DMS53 (cell line): ENCODE measurements around the gene CEP89.
"Not testable (repeated sequence)": the region's sequence is repeated elsewhere in the genome, so short reads cannot be mapped to it uniquely, and the experiment has no call there.

ENCODE experiments used
- DNase-seq: peaks from one replicate; lab custom pipeline; 2025; lab: John Stamatoyannopoulos, UW

The CEP89 gene

GRCh38 chr19:32966750-32967149 lies 5.0 kb downstream of the CEP89 start:
- no peak for DNase-seq

DNA sequence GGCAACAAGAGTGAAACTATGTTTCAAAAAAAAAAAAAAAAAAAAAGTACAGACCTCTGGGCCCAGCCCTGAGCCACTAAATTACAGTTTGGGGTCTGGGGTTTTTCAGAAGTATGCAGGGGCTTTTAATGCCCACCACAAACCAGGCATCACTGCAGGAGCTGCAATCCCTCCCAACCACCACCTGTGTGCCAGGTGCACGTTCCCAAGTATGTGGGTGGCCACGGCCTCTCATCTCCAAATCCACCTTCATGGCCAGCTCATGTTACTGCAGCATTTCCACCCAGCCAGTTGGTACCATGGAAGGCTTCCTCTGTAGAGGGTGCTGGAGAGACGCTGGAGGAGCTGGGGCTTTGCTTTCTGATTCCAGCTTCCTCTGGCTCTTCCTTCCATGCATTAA lies 26.5 kb downstream of the CEP89 start:
- DNase-seq = peak; percentile 37

DNA sequence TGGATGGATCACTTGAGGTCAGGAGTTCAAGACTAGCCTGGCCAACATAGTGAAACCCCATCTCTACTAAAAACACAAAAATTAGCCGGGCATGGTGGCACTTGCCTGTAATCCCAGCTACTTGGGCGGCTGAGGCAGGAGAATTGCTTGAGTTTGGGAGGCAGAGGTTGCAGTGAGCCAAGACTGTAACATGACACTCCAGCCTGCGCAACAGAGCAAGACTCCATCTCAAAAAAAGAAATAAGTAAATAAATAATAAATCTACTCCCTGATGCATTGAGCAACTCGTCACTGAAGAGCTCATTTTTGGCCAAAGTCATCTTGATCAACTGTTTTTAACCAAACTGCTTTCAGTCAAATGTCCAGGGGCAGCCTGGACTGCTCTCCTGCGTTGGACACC lies 30.5 kb downstream of the CEP89 start:
- not testable (repeated sequence) for DNase-seq

DNA sequence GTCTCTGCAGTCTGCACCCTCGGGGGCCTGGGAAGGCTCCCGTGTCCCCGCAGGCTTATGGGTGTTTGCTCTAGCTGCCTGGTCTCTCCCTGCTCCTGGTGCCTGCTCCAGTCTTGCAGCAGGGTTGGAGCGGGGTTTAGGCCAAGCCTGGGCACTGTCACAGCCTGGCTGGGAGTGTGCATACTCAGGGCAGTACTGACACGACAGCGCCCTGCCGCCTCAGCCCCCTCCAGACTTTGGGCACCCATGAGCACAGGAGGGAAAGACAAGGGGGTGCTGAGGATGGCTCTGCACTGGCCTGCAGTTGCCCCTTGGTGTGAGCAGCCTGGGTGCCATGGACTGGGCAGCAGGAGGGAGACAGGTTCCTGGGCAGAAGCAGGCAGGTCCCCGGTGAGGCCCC lies 35.7 kb downstream of the CEP89 start:
- no peak for DNase-seq

GRCh38 chr19:32935629-32936028 lies 36.1 kb downstream of the CEP89 start:
- DNase-seq = no peak

DNA sequence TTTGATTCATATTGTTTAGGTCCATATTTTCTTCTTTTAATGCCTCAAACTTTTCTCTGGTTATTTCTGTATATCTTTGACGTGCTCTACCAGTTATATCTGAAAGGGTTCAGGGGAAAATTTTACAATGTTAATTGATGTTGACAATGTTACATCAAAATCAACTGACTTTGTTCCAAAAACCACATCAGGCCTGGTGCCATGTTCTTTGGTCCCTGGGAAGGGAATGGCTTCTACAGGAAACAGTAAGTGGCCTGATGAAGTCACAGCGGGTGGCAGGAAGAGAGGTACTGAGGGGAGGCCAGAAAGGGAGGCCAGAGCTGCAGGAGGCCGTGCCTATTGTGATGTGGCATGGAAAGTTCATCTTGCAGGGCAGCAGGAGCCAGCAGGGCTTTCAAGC lies 38.2 kb downstream of the CEP89 start:
- DNase-seq = no peak

DNA sequence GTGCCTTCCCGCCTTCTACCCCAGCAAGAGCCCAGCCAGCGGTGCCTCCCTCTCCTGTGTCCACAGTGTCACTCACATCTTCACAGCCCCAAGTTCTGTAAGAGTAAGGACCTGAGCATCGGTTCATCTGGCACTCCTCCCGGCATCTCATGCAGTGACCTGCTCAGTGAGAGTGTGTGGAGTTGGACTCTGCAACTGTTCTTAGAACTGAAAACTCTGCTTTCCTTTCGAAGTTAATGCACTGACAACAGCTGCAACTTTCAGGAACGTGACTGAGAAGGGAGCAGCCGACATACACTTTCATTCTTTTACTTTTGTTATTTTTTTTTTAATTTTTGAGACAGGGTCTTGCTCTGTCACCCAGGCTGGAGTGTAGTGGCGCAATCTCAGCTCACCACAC lies 41.2 kb downstream of the CEP89 start:
- no peak for DNase-seq

- peak; percentile 99 for DNase-seq
These were observed 43.0 kb downstream of the CEP89 start for GRCh38 chr19:32928806-32929205.

DNA sequence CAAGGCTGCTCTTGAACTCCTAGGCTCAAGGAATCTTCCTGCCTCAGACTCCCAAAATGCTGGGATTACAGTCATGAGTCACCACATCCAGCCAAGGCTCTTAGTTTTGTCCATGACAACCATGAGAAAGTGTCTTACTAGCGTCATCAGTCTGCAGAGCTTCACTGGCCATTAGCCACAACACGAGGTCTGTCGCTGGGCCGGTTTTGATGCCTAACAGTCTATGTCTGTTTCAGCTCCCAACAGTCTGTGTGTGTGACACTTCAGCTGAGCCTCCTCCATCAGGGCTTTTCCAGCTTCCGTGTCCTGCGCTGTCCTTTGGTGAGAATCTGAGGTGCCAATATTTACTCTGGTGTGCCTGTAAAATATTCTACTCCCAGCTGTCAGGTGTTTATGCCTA lies 47.6 kb downstream of the CEP89 start:
- peak; percentile 95 for DNase-seq

DNA sequence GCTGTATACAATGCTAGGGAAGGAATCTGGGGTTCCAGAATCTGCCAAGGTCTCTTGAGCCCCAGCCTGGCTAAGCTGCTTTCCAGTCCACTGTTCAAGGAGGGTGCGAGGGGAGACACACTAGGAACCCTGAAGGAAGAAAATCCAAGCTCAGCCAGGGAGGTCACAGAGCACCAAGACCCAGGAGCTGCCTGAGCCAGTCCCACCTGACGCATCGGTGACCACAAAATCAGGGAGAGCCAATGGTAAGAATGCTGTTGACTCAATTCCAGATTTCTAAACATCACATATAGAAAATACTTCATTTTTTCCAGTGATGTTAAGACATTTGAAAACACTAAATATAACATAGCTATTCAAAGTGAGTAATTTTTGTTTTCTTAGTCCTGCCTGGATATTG lies 50.1 kb downstream of the CEP89 start:
- DNase-seq = no peak

GRCh38 chr19:32919365-32919764 lies 52.4 kb downstream of the CEP89 start:
- no peak for DNase-seq

DNA sequence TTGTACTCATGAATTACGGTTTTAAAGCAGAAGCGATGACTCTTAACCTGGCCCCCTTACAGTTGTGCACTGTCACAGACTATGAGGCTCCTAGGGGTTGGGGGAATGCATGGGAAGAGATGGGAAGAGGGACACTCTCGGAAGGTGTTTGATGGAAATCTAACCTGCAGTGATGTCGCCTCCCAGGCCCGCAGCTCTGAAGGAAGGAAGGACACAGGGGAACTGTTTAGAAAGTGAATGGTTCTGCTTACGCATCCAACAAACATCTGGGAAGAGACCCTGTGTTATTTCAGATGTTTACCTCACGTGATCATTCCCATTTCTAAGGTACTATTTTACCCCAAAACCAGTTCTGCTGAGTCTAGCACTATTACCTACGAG lies 54.2 kb downstream of the CEP89 start:
- no peak for DNase-seq

GRCh38 chr19:32916969-32917615 lies 54.7 kb downstream of the CEP89 start:
- no peak for DNase-seq

DNA sequence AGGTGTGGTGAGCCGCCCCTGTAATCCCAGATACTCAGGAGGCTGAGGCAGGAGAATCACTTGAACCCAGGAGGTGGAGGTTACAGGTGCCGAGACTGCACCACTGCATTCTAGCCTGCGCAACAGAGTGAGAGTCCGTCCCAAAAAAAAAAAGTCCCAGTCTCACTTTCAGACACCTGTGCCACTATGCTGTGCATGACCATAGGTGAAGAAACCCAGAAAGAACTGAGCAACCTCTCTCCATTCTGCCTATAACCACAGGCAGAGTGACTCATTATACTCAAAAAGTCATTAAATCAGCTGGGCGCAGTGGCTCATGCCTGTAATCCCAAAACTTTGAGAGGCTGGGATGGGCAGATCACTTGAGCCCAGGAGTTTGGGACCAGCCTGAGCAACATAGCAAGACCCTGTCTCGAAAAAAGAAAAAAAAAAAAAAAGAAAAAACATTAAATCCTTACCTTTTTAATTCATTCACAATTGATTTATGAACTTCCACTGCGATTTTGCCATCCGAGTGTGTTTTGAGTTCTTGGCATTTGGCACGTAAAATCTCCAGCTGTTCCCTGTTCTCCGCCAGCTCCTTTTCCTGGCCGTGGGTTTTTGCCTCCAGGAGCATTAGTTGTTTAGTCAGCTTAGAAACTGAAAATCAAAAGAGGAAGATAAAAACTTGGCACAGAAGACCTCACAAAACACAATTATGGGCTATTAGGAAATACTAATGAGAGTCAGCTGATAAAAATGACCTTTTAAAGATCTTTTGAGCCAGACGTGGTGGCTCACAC lies 56.7 kb downstream of the CEP89 start:
- no peak for DNase-seq

- DNase-seq = no peak
These were observed 60.3 kb downstream of the CEP89 start for GRCh38 chr19:32911467-32911866.

GRCh38 chr19:32910874-32911273 lies 60.9 kb downstream of the CEP89 start:
- DNase-seq = no peak

- no peak for DNase-seq
These were observed 61.7 kb downstream of the CEP89 start for GRCh38 chr19:32910094-32910493.

DNA sequence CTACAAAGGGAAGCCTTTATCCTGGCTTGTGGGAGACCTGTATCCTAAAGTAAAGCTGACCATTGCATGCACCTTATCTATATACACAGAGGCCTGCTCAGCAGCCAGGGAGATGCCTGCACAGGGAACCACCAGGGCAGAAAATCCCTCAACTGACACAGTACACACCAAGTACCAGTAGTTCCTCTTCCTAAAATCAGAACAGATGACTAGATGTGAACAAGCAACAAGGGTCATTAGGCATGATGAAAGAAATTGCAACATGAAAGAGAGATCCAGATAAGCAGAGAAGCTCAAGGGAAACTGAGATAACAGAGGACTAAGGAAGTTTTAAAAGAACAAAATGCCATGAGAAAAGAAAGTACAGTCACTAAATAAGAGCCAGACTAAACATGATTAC lies 62.5 kb downstream of the CEP89 start:
- no peak for DNase-seq

- no peak for DNase-seq
These were observed 63.0 kb downstream of the CEP89 start for GRCh38 chr19:32908641-32909190.

- DNase-seq = no peak
These were observed 69.3 kb downstream of the CEP89 start for GRCh38 chr19:32902448-32902847.

DNA sequence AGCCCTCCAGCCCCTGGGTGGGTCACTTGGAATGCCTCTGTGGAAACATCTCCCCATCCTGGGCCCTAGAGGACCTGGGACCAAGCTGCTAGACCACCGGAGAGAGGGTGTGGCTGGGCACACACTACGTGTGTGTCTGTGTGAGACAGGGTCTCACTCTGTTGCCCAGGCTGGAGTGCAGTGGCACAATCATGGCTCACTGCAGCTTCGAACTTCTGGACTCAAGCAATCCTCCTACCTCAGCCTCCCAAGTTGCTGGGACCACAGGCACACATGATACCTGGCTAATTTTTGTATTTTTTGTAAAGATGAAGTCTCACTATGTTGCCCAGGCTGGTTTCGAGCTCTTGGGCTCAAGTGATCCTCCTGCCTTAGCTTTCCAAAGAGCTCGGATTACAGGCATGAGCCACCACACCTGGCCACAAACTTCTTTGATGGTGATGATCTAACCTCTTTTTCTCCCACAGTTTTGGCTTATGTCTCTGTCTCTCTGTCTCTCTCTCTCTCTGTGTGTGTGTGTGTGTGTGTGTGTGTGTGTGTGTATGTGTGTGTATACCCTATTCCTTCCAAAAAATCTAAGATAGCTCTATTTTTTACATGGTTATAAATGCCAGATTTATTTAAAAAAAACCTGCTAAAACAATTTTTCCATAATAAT lies 70.1 kb downstream of the CEP89 start:
- peak; percentile 29 for DNase-seq

- no peak for DNase-seq
These were observed 75.1 kb downstream of the CEP89 start for GRCh38 chr19:32896516-32897214.
